ENCODE data around the gene LYZL4.

LYZL4 gene

DNA sequence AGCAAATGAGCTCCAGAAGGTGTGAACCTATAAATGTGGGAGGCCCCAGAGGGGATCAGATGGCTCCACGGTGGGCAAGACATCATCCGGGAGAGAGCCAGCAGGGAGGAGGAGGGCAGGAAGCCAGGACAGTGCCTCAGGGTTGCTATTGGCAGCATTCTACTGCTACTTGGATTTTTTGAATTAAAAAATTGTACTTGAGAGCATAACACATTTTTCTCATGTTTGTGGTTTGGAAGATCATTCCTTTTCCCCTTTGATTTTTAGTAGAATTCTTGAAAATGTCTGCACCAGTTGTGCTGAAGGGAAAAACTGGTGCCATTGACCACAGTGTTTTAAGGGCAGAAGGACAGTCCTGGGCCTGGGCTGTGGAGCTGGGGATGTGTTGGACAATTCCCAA is 59.2 kb downstream of the LYZL4 start:
- Histone ChIP-seq H3K27ac (no peak overlapping the region), H3K9me3 (ENCODE audit: severe bottlenecking) (no peaks in the 10 kb centered on the region), H3K27me3 (ENCODE audit: insufficient read depth, low read depth, severe bottlenecking) (no peaks in the 10 kb centered on the region), H3K36me3 (no peaks in the 10 kb centered on the region), H3K4me3 (ENCODE audit: low read depth, low read length) (no peak overlapping the region)
- no peak for DNase-seq
- TF ChIP-seq, protein P1, sequence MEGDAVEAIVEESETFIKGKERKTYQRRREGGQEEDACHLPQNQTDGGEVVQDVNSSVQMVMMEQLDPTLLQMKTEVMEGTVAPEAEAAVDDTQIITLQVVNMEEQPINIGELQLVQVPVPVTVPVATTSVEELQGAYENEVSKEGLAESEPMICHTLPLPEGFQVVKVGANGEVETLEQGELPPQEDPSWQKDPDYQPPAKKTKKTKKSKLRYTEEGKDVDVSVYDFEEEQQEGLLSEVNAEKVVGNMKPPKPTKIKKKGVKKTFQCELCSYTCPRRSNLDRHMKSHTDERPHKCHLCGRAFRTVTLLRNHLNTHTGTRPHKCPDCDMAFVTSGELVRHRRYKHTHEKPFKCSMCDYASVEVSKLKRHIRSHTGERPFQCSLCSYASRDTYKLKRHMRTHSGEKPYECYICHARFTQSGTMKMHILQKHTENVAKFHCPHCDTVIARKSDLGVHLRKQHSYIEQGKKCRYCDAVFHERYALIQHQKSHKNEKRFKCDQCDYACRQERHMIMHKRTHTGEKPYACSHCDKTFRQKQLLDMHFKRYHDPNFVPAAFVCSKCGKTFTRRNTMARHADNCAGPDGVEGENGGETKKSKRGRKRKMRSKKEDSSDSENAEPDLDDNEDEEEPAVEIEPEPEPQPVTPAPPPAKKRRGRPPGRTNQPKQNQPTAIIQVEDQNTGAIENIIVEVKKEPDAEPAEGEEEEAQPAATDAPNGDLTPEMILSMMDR (IDR thresholded peaks at IDR 0.05; ENCODE audit: low read depth, low read length) = no peak

DNA sequence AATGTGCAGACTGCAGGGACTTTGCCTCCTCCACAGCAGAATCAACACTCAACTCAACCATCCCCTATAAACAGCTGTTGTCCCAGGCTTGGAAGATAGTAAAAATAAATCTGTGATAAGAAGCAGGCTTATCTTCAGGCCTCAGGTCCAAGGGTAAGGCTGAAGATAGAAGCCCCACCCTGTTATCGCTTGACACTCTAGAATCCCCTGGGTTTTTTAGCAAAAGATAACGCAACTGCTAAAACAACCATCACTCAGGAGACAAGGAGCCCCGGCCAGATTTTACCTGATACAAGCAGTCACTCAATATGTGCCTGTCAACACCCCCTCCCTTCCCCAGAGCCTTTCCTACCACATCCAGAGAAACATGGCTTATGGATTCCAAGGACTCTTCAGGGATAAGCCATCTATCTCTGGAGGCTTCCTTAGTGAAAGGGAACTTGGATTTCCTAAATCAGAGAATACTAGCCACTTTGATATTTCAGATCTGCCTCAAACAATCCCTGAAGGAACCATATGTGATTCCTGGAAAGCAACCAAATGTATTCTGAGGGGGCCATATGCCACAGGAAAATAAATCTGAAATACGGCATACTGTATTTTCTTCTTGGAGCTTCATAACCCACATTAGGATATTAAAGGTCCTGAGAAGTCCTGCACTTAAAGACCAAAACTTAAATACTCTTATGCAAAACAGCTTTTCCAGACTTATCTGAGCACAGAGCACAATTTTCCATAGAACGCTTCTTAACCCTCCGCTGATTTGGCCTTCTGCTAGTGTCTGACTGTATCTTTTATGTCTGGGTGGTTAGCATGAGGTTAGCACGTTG is 60.4 kb downstream of the LYZL4 start:
- Histone ChIP-seq H3K36me3 (no peaks in the 10 kb centered on the region), H3K9me3 (ENCODE audit: severe bottlenecking) (no peaks in the 10 kb centered on the region), H3K27me3 (ENCODE audit: insufficient read depth, low read depth, severe bottlenecking) (no peaks in the 10 kb centered on the region), H3K27ac (no peak overlapping the region), H3K4me3 (ENCODE audit: low read depth, low read length) (no peak overlapping the region)
- TF ChIP-seq, protein P1 (IDR thresholded peaks at IDR 0.05; ENCODE audit: low read depth, low read length) = no peak
- no peak for DNase-seq

DNA sequence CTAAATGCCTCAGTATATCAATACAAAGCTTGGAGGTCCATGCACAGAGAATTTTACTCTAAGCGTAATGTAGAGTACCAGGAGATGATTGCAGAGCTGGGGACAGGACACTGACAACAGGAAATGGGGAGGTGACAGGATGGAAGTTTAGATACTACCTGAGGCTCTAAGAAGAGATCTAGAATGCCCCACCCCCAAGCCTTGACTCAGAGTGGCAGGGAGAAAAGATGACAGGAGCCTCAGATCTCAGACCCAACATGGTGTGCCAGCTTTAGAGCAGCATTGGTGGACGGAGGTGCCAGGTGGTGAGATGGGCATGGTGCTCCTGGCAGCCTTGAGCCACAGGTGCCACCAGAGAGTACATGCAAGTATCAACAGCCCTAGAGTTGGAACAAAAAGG is 62.5 kb downstream of the LYZL4 start:
- Histone ChIP-seq H3K4me3 (ENCODE audit: low read depth, low read length) (no peak overlapping the region), H3K27ac (no peak overlapping the region), H3K9me3 (ENCODE audit: severe bottlenecking) (no peaks in the 10 kb centered on the region), H3K36me3 (no peaks in the 10 kb centered on the region), H3K27me3 (ENCODE audit: insufficient read depth, low read depth, severe bottlenecking) (no peaks in the 10 kb centered on the region)
- DNase-seq = no peak
- TF ChIP-seq, protein P1 (IDR thresholded peaks at IDR 0.05; ENCODE audit: low read depth, low read length) = no peak
